GM12891 (cell line): ENCODE results near the gene TMED10.

Experiments
- PAX5 ChIP-seq: IDR thresholded peaks from 2 replicates; pipeline ENCODE4 v1.6.1; 2011; ENCODE audit warnings: low read length, moderate library complexity, mild to moderate bottlenecking; ENCODE audit not compliant: insufficient read depth, severe bottlenecking
- POLR2A ChIP-seq: IDR thresholded peaks from 2 replicates; pipeline ENCODE4 v1.6.1; 2011; ENCODE audit warnings: low read depth, low read length, control low read depth
- POLR2AphosphoS5 ChIP-seq: IDR thresholded peaks from 2 replicates; pipeline ENCODE4 v1.6.1; 2011; ENCODE audit warnings: low read depth, low read length, control low read depth
- POU2F2 ChIP-seq: IDR thresholded peaks from 2 replicates; pipeline ENCODE4 v1.6.1; 2011; ENCODE audit warnings: low read depth, mild to moderate bottlenecking, control low read depth, low read length, moderate library complexity
- SPI1 ChIP-seq: IDR thresholded peaks from 2 replicates; pipeline ENCODE4 v1.6.1; 2011; ENCODE audit warnings: low read depth, low read length, control low read depth
- TAF1 ChIP-seq: IDR thresholded peaks from 2 replicates; pipeline ENCODE4 v1.6.1; 2011; ENCODE audit warnings: low read depth, low read length, control low read depth

- TF ChIP-seq POLR2A (no peak), POLR2AphosphoS5 (no peak), SPI1 (no peak), PAX5 (no peak), TAF1 (no peak), POU2F2 (no peak)
These were observed 23.1 kb downstream of the TMED10 start for GRCh38 chr14:75153295-75153694.
